Ramos (cell line): ENCODE results near the gene BAD.
"Not testable (repeated sequence)": the region's sequence is repeated elsewhere in the genome, so short reads cannot be mapped to it uniquely, and the experiment has no call there.

ENCODE experiments used
- in situ Hi-C: fragments of 300-500 bp; cut with MboI; formaldehyde crosslinking; loops from one replicate; pipeline ENCODE4 v1.14.3; 2022; ENCODE audit warnings: low sequenced_read_pairs; ENCODE audit not compliant: unreplicated experiment

The BAD gene

GRCh38 chr11:64284048-64284961 lies at the start of gene BAD:
Gene BAD (minus strand): TSS chr11:64284665. CDS start chr11:64284368, 297 bp downstream.
- in situ Hi-C loops = no loop called here

DNA sequence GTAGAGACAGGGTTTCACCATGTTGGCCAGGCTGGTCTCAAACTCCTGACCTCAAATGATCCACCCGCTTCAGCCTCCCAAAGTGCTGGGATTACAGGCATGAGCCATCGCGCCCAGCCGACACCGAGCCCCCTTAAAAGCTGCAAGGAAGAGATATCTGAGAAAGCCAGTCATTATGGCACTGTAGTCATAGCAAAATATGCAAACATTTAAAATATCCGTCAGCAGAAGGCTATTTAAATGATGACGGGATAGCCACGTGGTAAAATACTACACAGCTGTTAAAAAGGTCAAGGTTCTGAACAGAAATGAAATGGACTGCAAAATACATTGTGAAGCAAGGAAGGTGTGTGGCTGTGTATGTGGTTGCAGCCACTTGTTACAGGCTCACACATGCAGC lies 49.1 kb upstream of the BAD start:
- in situ Hi-C loops = no loop called here

DNA sequence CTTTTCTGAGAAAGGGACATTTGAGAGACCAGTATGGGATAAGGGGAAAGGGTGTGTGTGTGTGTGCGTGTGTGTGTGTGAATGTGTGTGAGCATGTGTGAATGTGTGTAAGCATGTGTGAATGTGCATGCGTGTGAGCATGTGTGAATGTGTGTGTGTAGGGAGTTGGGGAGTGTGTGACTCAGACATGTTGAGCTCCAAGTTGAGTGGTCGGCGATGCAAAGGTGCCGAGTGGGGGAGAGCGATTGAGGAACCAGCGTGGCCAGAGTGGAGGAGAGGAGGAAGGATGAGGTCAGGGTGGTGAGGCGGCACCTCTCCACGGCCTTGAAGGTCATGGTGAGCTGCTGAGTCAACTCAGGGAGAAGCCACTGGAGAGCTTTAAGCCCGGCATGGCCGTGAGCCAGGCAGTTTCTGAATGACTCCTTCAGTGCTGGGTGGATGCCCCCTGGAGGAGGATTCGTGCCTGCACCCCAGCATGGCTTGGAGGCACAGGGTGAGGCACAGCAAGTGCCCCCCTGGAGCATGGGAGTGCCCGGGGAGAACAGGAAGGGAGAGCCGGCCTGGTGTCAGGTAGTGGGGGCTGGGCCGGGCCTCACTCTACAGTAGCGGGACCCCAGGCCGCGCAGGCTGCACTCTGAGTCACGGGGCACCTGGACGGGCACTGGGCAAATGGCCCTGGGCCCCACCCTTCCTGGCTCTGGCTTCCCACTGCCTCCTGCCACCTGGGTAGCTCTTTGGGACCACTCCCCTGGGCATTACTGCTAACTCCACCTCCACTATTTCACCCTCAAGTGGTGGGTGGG lies 47.3 kb upstream of the BAD start:
- in situ Hi-C loops = no loop called here

DNA sequence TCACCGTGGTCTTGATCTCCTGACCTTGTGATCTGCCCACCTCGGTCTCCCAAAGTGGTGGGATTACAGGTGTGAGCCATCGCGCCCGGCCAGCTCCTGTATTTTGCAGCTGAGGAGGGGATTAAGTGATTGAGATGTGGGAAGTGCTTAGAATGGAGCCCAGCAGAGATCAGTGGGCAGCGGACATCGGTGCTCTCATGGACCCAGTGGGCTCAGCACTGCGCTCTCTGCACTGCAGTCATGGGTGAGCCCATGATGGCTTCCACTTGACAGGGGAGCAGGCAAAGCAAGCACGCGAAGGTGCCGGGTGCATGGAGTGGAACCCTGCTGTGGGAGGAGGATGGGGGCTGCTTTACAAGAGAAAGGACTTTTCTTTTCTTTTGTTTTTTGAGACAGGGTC lies 46.4 kb upstream of the BAD start:
- in situ Hi-C loops = no loop called here

GRCh38 chr11:64327993-64328392 lies 43.5 kb upstream of the BAD start:
- in situ Hi-C loops = no loop called here

DNA sequence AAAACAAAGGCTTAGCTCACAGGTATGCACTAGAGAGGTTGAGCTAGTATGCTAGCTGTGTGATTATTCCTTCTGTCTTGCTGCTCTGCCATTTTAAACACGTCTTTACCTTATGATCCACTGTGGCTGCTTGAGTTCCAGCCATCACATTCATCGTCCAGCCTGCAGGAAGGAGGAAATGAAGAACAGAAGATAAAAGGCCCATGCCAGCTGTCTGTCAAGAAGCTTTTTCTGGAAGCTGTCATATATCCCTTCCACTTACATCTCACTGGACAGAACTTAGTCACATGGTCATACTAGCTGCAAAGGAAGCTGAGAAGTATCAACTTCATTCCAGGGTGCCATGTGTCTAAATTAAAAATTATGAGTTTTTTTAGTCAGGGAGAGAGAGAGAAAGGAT lies 42.9 kb upstream of the BAD start:
- in situ Hi-C loops = no loop called here

GRCh38 chr11:64324692-64325469 lies 40.4 kb upstream of the BAD start:
- in situ Hi-C loops = no loop called here

DNA sequence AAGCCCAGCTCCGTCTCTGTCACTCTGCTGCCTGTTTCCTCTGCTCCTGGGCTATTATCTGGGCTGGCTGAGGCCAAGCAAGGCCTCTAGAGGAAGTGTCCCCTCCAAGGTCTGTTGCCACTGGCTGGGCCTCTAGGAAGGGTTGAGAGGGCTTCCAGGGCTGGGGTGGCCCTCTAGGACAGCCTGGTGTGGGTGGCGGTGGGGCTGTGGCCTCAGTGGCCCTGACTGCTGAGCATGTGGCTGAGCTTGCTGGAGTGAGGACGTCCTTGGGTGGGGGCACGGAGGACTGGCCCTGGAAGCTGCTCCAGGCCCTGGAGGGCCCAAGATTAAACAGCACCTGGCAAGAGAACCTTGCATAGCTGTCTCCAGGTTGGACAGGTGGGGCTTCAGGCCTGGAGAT lies 39.5 kb upstream of the BAD start:
- in situ Hi-C loops = not testable (repeated sequence)

DNA sequence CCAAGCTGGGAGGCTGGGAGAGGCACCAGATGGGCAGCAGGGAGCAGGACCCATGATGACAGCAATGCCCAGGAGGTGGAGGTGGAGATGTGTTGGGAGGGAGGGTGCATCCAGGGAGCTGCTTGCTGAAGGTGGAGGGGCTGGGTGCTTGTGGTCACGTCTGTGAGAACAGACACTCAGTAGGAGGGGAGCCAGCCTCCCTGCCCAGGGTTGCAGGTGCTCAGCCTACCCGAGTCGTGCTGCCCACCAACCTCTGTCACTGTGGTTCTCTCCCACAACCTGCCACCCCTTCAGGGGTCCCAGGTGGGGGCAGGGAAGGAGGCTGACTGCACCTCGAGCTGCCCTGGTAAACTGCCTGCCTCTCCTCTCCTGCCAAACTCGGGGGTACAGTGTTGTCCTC lies 38.9 kb upstream of the BAD start:
- in situ Hi-C loops = no loop called here

DNA sequence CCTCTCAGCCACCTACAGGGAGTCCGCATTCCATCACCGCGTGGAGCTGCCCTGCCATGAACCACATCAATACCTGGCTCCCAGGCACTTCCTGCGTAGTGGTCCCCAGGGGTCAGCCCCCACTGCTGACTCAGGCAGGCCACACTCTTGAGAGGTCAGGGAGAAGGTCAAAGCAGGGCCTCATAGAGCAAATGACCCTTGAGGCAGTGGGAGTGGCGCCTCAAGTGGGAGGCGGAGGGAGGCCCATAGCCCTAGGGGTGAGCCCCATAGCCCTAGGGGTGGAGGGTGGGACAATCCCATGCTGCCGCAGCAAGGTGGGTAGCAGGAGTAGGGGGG lies 38.4 kb upstream of the BAD start:
- in situ Hi-C loops = no loop called here

GRCh38 chr11:64321533-64321932 lies 37.1 kb upstream of the BAD start:
- in situ Hi-C loops = no loop called here

DNA sequence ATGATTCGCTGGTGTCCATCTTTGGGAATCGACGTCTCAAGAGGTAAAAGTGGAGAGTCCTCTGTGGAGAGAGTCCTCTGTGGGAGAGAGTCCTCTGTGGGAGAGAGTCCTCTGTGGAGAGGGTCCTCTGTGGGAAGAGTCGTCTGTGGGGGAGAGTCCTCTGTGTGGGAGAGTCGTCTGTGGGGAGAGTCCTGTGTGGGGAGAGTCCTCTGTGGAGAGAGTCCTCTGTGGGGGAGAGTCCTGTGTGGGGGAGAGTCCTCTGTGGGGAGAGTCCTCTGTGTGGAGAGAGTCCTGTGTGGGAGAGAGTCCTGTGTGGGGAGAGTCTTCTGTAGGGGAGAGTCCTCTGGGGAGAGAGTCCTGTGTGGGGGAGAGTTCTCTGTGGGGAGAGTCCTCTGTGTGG lies 36.6 kb upstream of the BAD start:
- in situ Hi-C loops = no loop called here

- in situ Hi-C loops = no loop called here
These were observed 36.1 kb upstream of the BAD start for GRCh38 chr11:64320556-64320955.

- in situ Hi-C loops = no loop called here
These were observed 34.6 kb upstream of the BAD start for GRCh38 chr11:64318766-64319761.

GRCh38 chr11:64317961-64318765 lies 33.7 kb upstream of the BAD start, which contains the start of gene PRDX5:
Gene PRDX5 (plus strand): TSS chr11:64318121. CDS start chr11:64318216, 95 bp downstream.
- in situ Hi-C loops = no loop called here

- in situ Hi-C loops = no loop called here
These were observed 33.0 kb upstream of the BAD start, which contains the start of gene TRMT112 for GRCh38 chr11:64317325-64317960. Gene TRMT112 (minus strand): TSS chr11:64317559. CDS start chr11:64317526, 33 bp downstream.

GRCh38 chr11:64316672-64317324 lies 32.3 kb upstream of the BAD start:
- in situ Hi-C loops = no loop called here
